SK-N-SH treated with all-trans-retinoic acid at 6 μM for 48 hours (cell line): ENCODE results near the gene POLR3K.

Experiments used
- ARNTL ChIP-seq: fragments of 450-650 bp; formaldehyde crosslinking; IDR thresholded peaks from 2 replicates; pipeline ENCODE4 v1.5.0; 2020; ENCODE audit warnings: low read depth, mild to moderate bottlenecking, moderate library complexity, borderline replicate concordance
- CSDC2 ChIP-seq: fragments of 250-450 bp; sonication (Bioruptor Pico); IDR thresholded peaks from 2 replicates; pipeline ENCODE4 v1.5.0; 2020; ENCODE audit warnings: mild to moderate bottlenecking, moderate library complexity
- GLIS3 ChIP-seq: fragments of 250-450 bp; sonication (Bioruptor Pico); IDR thresholded peaks from 2 replicates; pipeline ENCODE4 v1.5.0; 2020; ENCODE audit warnings: mild to moderate bottlenecking, moderate library complexity
- TOX ChIP-seq: fragments of 250-450 bp; sonication (Bioruptor Pico); IDR thresholded peaks from 2 replicates; pipeline ENCODE4 v1.8.0; 2021; ENCODE audit warnings: mild to moderate bottlenecking, moderate library complexity, borderline replicate concordance
- ZFP3 ChIP-seq: fragments of 250-450 bp; sonication (Bioruptor Pico); IDR thresholded peaks from 2 replicates; pipeline ENCODE4 v1.5.0; 2020; ENCODE audit warnings: mild to moderate bottlenecking, moderate library complexity
- TF ChIP-seq, protein P1 (sequence below): fragments of 250-450 bp; sonication (Bioruptor Pico); IDR thresholded peaks from 2 replicates; pipeline ENCODE4 v1.8.0; 2020; ENCODE audit warnings: mild to moderate bottlenecking, moderate library complexity, borderline replicate concordance

DNA sequence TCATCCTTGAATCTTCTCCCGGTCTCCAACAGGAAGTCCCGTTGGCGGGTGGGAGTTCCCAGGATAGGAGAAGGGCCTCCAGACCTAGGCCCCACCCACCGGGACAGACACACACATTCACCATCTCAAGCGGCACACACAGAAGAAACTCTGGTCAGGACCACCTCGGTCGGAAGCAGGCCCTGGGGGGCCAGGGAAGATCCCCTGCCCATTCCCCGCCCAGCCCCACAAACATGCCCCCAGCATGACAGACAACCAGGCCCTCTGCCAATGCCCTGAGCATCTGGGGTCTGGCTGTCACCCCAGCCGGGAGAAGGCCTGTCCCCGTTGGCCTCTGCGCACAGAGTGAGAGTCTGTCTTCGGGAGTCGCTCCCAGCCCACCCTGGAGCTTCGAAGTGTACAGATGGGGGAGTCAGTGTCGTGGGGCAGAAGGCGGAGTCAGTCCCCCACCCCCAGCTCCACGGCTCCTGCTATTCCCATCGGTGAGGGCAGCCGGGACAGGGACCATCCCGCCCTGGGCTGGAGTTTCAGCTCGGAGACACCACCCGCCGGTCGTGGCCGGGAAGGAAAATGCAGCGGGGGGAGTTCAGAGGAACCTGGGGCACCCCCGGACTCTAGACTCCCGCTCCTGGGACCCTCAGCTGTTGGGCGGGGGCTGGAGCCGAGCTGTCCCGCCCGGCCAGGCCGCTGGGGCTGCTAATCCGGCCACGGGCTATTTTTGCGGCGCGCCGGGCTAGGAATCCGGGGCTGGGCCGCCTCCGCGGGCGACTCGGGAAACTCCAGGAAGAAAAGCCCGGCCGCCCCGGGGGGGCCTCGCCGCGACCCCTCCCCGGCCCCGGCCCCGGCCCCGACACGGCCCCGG is 18.4 kb upstream of the POLR3K start:
- TF ChIP-seq ARNTL (CRISPR knock-in tag) (no peak), CSDC2 (CRISPR knock-in tag) (no peak), GLIS3 (no peak), ZFP3 (no peak), TOX (CRISPR knock-in tag) (no peak)
- TF ChIP-seq, protein P1, sequence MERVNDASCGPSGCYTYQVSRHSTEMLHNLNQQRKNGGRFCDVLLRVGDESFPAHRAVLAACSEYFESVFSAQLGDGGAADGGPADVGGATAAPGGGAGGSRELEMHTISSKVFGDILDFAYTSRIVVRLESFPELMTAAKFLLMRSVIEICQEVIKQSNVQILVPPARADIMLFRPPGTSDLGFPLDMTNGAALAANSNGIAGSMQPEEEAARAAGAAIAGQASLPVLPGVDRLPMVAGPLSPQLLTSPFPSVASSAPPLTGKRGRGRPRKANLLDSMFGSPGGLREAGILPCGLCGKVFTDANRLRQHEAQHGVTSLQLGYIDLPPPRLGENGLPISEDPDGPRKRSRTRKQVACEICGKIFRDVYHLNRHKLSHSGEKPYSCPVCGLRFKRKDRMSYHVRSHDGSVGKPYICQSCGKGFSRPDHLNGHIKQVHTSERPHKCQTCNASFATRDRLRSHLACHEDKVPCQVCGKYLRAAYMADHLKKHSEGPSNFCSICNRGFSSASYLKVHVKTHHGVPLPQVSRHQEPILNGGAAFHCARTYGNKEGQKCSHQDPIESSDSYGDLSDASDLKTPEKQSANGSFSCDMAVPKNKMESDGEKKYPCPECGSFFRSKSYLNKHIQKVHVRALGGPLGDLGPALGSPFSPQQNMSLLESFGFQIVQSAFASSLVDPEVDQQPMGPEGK (CRISPR knock-in tag) = no peak
